H1 (cell line): ENCODE data around the gene TYSND1. TPM values are rescaled to one million over a fixed set of nuclear protein-coding genes. Genes with fewer than 3 reads are reported as not detected.

Source experiments
- BACH1 ChIP-seq: IDR thresholded peaks from 2 replicates; pipeline ENCODE4 v1.6.1; 2012; ENCODE audit warnings: low read length, improper control_type of control experiment
- CHD1 ChIP-seq: IDR thresholded peaks from 2 replicates; pipeline ENCODE4 v1.6.1; 2012; ENCODE audit warnings: low read depth, low read length, improper control_type of control experiment
- EZH2 ChIP-seq: fragments of 200-600 bp; sonication (generic); IDR thresholded peaks from 2 replicates; pipeline ENCODE4 v1.7.1; 2012; ENCODE audit warnings: low read depth, mild to moderate bottlenecking, moderate library complexity, low read length, inconsistent platforms; ENCODE audit not compliant: severe bottlenecking
- FOSL1 ChIP-seq: IDR thresholded peaks from 2 replicates; pipeline ENCODE4 v1.6.1; 2011; ENCODE audit warnings: mild to moderate bottlenecking, low read depth, low read length, moderate library complexity; ENCODE audit not compliant: insufficient read depth
- SIRT6 ChIP-seq: IDR thresholded peaks from one replicate; pipeline ENCODE4 v1.7.1; 2012; ENCODE audit warnings: low read length, inconsistent platforms
- polyA plus RNA-seq, 7 experiments: library from polyadenylated mRNA; depleted of rRNA in 3 of 7; stranded (reverse) in 5 of 7; unstranded in 2 of 7; fragments of >200 nt in 5 of 7; fragments of 200-250 nt in 2 of 7; gene quantifications; 1 replicate in 5 of 7; 2 replicates in 1 of 7; 4 replicates in 1 of 7; pipeline versions ENCODE4 v1.2.1 to v1.2.3, GENCODE V29; 2011 to 2013; ENCODE audit warnings: missing spikeins in 2 of 7, mixed read lengths in 2 of 7
- total RNA-seq: library from RNA; stranded (reverse); fragmentation: NEBNext Ultra II Directional; extraction: Animal tissue kit (Norgen Biotek cat#: 25700); gene quantifications from 2 replicates; pipeline ENCODE4 v1.2.1, GENCODE V29; 2021
- TF ChIP-seq, protein P1 (sequence below): IDR thresholded peaks from 2 replicates; pipeline ENCODE4 v1.6.1; 2011; ENCODE audit warnings: low read depth, mild to moderate bottlenecking, low read length; ENCODE audit not compliant: insufficient read depth
- TF ChIP-seq, protein P2 (sequence below), 3 experiments: IDR thresholded peaks; 1 replicate in 2 of 3; 2 replicates in 1 of 3; pipeline versions ENCODE4 v1.5.1 to v1.6.1; 2011; ENCODE audit warnings: low read length in 3 of 3, mild to moderate bottlenecking in 3 of 3, inconsistent platforms in 2 of 3, low read depth in 1 of 3, moderate library complexity in 1 of 3; ENCODE audit not compliant: insufficient read depth in 1 of 3; ENCODE audit errors: control extremely low read depth in 1 of 3

TYSND1 gene
- total and polyA plus RNA-seq, 2 of the 8 experiments (the other 6 are each of a cell fraction or from before 2014, with no cell fraction given), result 11.9 to 15.0 TPM

DNA sequence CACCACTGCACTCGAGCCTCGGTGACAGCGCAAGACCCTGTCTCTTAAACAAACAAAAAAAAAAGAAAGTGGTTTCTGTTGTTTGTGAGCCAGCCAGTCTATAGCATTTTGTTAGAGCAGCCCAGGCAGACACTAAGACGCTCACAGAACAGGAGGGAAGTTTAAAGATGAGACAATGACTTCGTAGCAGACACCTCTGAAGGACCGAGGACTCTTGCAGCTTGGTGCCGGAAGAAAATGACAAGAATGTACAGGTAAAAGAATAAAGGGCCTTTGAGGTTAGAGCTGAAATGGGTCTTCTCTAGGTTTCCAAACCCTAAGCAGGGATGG lies 54.1 kb downstream of the TYSND1 start (continued):
- TF ChIP-seq SIRT6, result no peak
- TF ChIP-seq, protein P1, sequence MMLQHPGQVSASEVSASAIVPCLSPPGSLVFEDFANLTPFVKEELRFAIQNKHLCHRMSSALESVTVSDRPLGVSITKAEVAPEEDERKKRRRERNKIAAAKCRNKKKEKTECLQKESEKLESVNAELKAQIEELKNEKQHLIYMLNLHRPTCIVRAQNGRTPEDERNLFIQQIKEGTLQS, result no peak
- TF ChIP-seq CHD1, result no peak
- TF ChIP-seq, protein P2, sequence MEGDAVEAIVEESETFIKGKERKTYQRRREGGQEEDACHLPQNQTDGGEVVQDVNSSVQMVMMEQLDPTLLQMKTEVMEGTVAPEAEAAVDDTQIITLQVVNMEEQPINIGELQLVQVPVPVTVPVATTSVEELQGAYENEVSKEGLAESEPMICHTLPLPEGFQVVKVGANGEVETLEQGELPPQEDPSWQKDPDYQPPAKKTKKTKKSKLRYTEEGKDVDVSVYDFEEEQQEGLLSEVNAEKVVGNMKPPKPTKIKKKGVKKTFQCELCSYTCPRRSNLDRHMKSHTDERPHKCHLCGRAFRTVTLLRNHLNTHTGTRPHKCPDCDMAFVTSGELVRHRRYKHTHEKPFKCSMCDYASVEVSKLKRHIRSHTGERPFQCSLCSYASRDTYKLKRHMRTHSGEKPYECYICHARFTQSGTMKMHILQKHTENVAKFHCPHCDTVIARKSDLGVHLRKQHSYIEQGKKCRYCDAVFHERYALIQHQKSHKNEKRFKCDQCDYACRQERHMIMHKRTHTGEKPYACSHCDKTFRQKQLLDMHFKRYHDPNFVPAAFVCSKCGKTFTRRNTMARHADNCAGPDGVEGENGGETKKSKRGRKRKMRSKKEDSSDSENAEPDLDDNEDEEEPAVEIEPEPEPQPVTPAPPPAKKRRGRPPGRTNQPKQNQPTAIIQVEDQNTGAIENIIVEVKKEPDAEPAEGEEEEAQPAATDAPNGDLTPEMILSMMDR (IDR thresholded peaks at IDR 0.05; ENCODE audit: control extremely low read depth in 1 of 3, insufficient read depth in 1 of 3, low read depth in 1 of 3, low read length in 3 of 3), result no peak
- TF ChIP-seq BACH1, result no peak
- no peak for TF ChIP-seq EZH2
- TF ChIP-seq FOSL1, result no peak
